K562 (cell line): Measurements from ENCODE around the gene WNT7A. TPM values are rescaled to one million over a fixed set of nuclear protein-coding genes. Genes with fewer than 3 reads are reported as not detected.

Experiments used
- ATAC-seq: fragments of 200-7000 bp; cut with Tn5 transposase; 3 replicates; pipeline ENCODE4 v1.9.1; 2020; ENCODE audit warnings: moderate library complexity
- BruUV-seq: library from RNA; stranded (reverse); fragments of 400-500 nt; replicated peaks from 2 replicates; lab custom pipeline; 2021; lab: Mats Ljungman, UMichigan
- CTCF ChIA-PET: fragments of 300-600 bp; formaldehyde crosslinking; extraction: SDS; loops from one replicate; lab custom pipeline; 2021; ENCODE audit warnings: low intra/inter-chr PET ratio; lab: Yijun Ruan, JAX
- POLR2A ChIA-PET: fragments of 300-600, 350-650 bp; sonication (Branson Sonifier 250); formaldehyde crosslinking; extraction: SDS; loops from one replicate; lab custom pipeline; 2021; ENCODE audit warnings: antibody characterized with exemption, inconsistent platforms; lab: Yijun Ruan, JAX
- DNase-seq, 4 experiments: peaks; one replicate each; pipeline versions ENCODE4 v3.0.0 to v3.0.0-alpha.2; 2011 to 2018; ENCODE audit warnings: low spot score in 3 of 4, mixed read lengths in 3 of 4; ENCODE audit errors: extremely low read depth in 1 of 4
- FAIRE-seq: peaks from 2 replicates; lab custom pipeline; 2011; peaks lifted over from hg19 to GRCh38; lab: Jason Lieb, UNC
- H2AFZ ChIP-seq: 2 replicates; pipeline ENCODE4 v1.6.0; 2011; ENCODE audit warnings: low read depth, low read length, control low read depth, inconsistent platforms
- H3K27ac ChIP-seq: fragments of 200-600 bp; 3 replicates; pipeline ENCODE4 v1.8.0; 2011; ENCODE audit warnings: low read depth, mild to moderate bottlenecking, control low read depth, inconsistent platforms, low read length, moderate library complexity, mixed read lengths; ENCODE audit errors: extremely low read depth
- H3K27me3 ChIP-seq, 2 experiments: fragments of 300-600 bp in 1 of 2; 2 replicates in 1 of 2; 3 replicates in 1 of 2; pipeline versions ENCODE4 v1.6.0 to v1.8.0; 2011; ENCODE audit warnings: inconsistent platforms in 2 of 2, low read length in 2 of 2, mild to moderate bottlenecking in 1 of 2, mixed read lengths in 1 of 2, moderate library complexity in 1 of 2; ENCODE audit not compliant: control insufficient read depth in 2 of 2, insufficient read depth in 2 of 2
- H3K36me3 ChIP-seq: fragments of 300-600 bp; 3 replicates; pipeline ENCODE4 v1.8.0; 2011; ENCODE audit warnings: mild to moderate bottlenecking, low read length, inconsistent platforms; ENCODE audit not compliant: control insufficient read depth, insufficient read depth
- H3K4me1 ChIP-seq, 2 experiments: fragments of 200-600 bp in 1 of 2; replicated peaks in 1 of 2; 2 replicates in 1 of 2; 3 replicates in 1 of 2; pipeline versions ENCODE4 v1.5.1 to v1.8.0; 2011; ENCODE audit warnings: inconsistent platforms in 2 of 2, low read length in 2 of 2, mild to moderate bottlenecking in 1 of 2, mixed read lengths in 1 of 2, moderate library complexity in 1 of 2; ENCODE audit not compliant: control insufficient read depth in 2 of 2, insufficient read depth in 2 of 2
- H3K4me2 ChIP-seq: 2 replicates; pipeline ENCODE4 v1.6.1; 2011; ENCODE audit warnings: low read length, control low read depth, inconsistent platforms, mixed read lengths; ENCODE audit not compliant: insufficient read depth
- H3K4me3 ChIP-seq: fragments of 200-600 bp; sonication (generic), shearing (Covaris generic); 2 replicates; pipeline ENCODE4 v1.5.1; 2016; ENCODE audit warnings: control low read depth, inconsistent platforms
- H3K79me2 ChIP-seq: fragments of 200-600 bp; 3 replicates; pipeline ENCODE4 v1.8.0; 2011; ENCODE audit warnings: low read length, inconsistent platforms; ENCODE audit not compliant: control insufficient read depth, insufficient read depth
- H3K9ac ChIP-seq, 2 experiments: 2 replicates each; pipeline versions ENCODE4 v1.6.0 to v1.6.1; 2011; ENCODE audit warnings: low read depth in 2 of 2, low read length in 2 of 2, control low read depth in 1 of 2, inconsistent platforms in 1 of 2, mild to moderate bottlenecking in 1 of 2, mixed read lengths in 1 of 2; ENCODE audit not compliant: insufficient read depth in 1 of 2
- H3K9me1 ChIP-seq: one replicate; pipeline ENCODE4 v1.6.0; 2011; ENCODE audit warnings: inconsistent platforms, mild to moderate bottlenecking, low read length, moderate library complexity; ENCODE audit not compliant: control insufficient read depth, insufficient read depth
- H3K9me3 ChIP-seq: replicated peaks from 2 replicates; pipeline ENCODE4 v1.5.1; 2011; ENCODE audit warnings: low read depth, low read length, inconsistent platforms; ENCODE audit not compliant: control insufficient read depth, insufficient read depth
- H4K20me1 ChIP-seq: replicated peaks from 2 replicates; pipeline ENCODE4 v1.6.1; 2011; ENCODE audit warnings: low read length, inconsistent platforms, mixed read lengths; ENCODE audit not compliant: control insufficient read depth, insufficient read depth
- BDP1 ChIP-seq: IDR thresholded peaks from 3 replicates; pipeline ENCODE4 v1.6.1; 2011; ENCODE audit not compliant: insufficient read length, insufficient read depth
- CBFA2T3 ChIP-seq: fragments of 450-650 bp; IDR thresholded peaks from 2 replicates; pipeline ENCODE4 v1.6.1; 2017
- CBX5 ChIP-seq: IDR thresholded peaks from 2 replicates; pipeline ENCODE4 v1.6.1; 2014; ENCODE audit warnings: low read depth, borderline replicate concordance
- FOXP1 ChIP-seq: sonication (generic); formaldehyde crosslinking; IDR thresholded peaks from 2 replicates; pipeline ENCODE4 v1.8.0; 2022; ENCODE audit warnings: mild to moderate bottlenecking, missing genetic modification reagents
- KDM4B ChIP-seq, 2 experiments: fragments of 450-650 bp in 1 of 2; sonication (generic) in 1 of 2; IDR thresholded peaks; 2 replicates each; pipeline ENCODE4 v1.6.1; 2016 to 2017; ENCODE audit warnings: borderline replicate concordance in 2 of 2, antibody characterized with exemption in 1 of 2, low read depth in 1 of 2, mild to moderate bottlenecking in 1 of 2
- KLF16 ChIP-seq: IDR thresholded peaks from 2 replicates; pipeline ENCODE4 v1.6.1; 2016; ENCODE audit warnings: antibody characterized with exemption
- NFIC ChIP-seq: fragments of 450-650 bp; IDR thresholded peaks from 2 replicates; pipeline ENCODE4 v1.6.1; 2017; ENCODE audit warnings: mild to moderate bottlenecking, inconsistent platforms
- NUFIP1 ChIP-seq: fragments of 450-650 bp; IDR thresholded peaks from 2 replicates; pipeline ENCODE4 v1.6.1; 2018; ENCODE audit not compliant: partially characterized antibody
- PPARD ChIP-seq: fragments of 250-450 bp; sonication (Bioruptor Pico); IDR thresholded peaks from 2 replicates; pipeline ENCODE4 v1.8.0; 2022; ENCODE audit warnings: inconsistent platforms, mild to moderate bottlenecking, moderate library complexity
- TAF15 ChIP-seq: fragments of 200-400 bp; formaldehyde crosslinking; IDR thresholded peaks from 2 replicates; pipeline ENCODE4 v1.6.1; 2017; ENCODE audit warnings: mild to moderate bottlenecking, low read depth, low read length, moderate library complexity
- TRIM28 ChIP-seq: fragments of 450-650 bp; IDR thresholded peaks from 2 replicates; pipeline ENCODE4 v1.6.1; 2017
- XRCC3 ChIP-seq: fragments of 450-650 bp; IDR thresholded peaks from 2 replicates; pipeline ENCODE4 v1.6.1; 2017; ENCODE audit warnings: mild to moderate bottlenecking, moderate library complexity
- ZNF436 ChIP-seq: fragments of 250-450, 450-650 bp; sonication (Bioruptor Pico); formaldehyde crosslinking; IDR thresholded peaks from 2 replicates; pipeline ENCODE4 v1.7.0; 2020; ENCODE audit warnings: mild to moderate bottlenecking
- ZNF551 ChIP-seq: fragments of 250-450 bp; sonication (Bioruptor Pico); IDR thresholded peaks from 2 replicates; pipeline ENCODE4 v1.5.0; 2021; ENCODE audit warnings: mild to moderate bottlenecking, moderate library complexity
- WGBS: fragments of 100-300 bp; shearing (Covaris generic); methylation state at CpG from one replicate; pipeline ENCODE4 v1.1.6; 2016; ENCODE audit warnings: low coverage, mixed read lengths; ENCODE audit not compliant: insufficient coverage; ENCODE audit errors: missing lambda C conversion rate; 5-methylcytosine and 5-hydroxymethylcytosine counted together
- in situ Hi-C: fragments of 300-500 bp; cut with MboI; formaldehyde crosslinking; loops from 4 replicates; pipeline ENCODE4 v1.15.0; 2018; ENCODE audit warnings: inconsistent platforms, mixed read lengths
- intact Hi-C: fragments of 100-400 bp; cut with micrococcal nuclease; formaldehyde crosslinking; loops from 2 replicates; pipeline ENCODE4 v1.14.2; 2022
- polyA plus RNA-seq, 8 experiments: library from polyadenylated mRNA; depleted of rRNA in 4 of 8; stranded (reverse) in 5 of 8; unstranded in 3 of 8; fragments of >200 nt; fragmentation: Nextera tagmentation in 2 of 8; fragmentation: Illumina TruSeq in 1 of 8; extraction: Ambion mirVana in 2 of 8; extraction: Trizol in 1 of 8; gene quantifications; 2 replicates each; pipeline versions ENCODE4 v1.2.1 to v1.2.3, GENCODE V29; 2011 to 2014; ENCODE audit warnings: inconsistent platforms in 1 of 8, missing spikeins in 1 of 8
- total RNA-seq, 7 experiments: library from RNA; depleted of rRNA in 6 of 7; stranded (reverse); fragments of >200 nt in 6 of 7; fragmentation: Illumina TruSeq in 2 of 7; extraction: Trizol in 2 of 7; gene quantifications; 2 replicates each; pipeline versions ENCODE4 v1.2.1 to v1.2.3, GENCODE V29; 2011 to 2021; ENCODE audit warnings: low replicate concordance in 1 of 7

WNT7A gene
- total and polyA plus RNA-seq, 9 of the 15 experiments (the other 6 are each of a cell fraction or from before 2014, with no cell fraction given): 0.03 TPM; not detected in 8

DNA sequence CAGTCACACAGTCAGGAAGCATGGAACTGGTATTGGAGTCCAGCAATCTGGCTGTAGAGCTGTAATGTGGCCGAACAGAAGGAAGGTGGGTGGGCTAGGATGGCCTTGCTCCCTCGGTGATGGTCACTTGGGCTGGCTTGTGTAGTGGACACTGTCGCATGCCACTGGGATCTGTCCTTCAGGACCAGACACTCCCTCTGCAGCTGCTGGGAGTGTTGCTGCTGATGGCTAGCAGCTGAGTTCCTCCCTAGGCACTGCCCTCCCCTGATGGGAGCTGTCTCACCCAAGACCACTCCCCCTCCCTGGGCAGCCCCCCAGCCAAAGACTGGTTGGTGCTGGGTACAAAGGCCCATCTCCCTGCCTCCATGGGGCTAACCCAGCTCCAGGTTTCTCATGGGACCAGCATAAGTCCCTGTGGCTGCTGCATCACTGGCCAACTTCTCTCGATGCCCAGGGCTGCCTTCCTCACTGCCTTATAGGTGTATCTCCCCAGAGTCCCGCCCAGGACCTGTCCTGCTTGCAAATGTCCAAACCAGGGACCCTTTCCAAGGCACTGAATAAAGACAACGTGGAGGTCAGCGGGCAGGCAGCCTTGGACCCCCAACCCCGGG lies 48.4 kb downstream of the WNT7A start:
- in situ Hi-C loops: no loop called here
- ATAC-seq (no peak), DNase-seq (no peak)
- H3K36me3 ChIP-seq: no peaks in the 10 kb centered on the region
- H3K4me3 ChIP-seq: no peak overlapping the region
- no peaks in the 10 kb centered on the region for H3K9me3 ChIP-seq
- H3K4me1 ChIP-seq: no peaks in the 10 kb centered on the region
- no peaks in the 10 kb centered on the region for H3K79me2 ChIP-seq
- no peak overlapping the region for H3K9ac ChIP-seq
- BruUV-seq: no TSS peak
- POLR2A ChIA-PET: interaction anchor here (0.5 to 0.6 kb wide), 2 partner anchors 231 to 292 kb away, joined by 3 to 4 read pairs; no protein-coding TSS in a partner anchor
- no peak overlapping the region for H3K27ac ChIP-seq
- WGBS: 2% methylated on average over 8 of the region's 8 CpGs
- peaks cover 10 to 59% of the 10 kb centered on the region in 2 experiments; a peak in 4 of 5 replicates for H3K27me3 ChIP-seq
- TF ChIP-seq KDM4B (IDR thresholded peaks at IDR 0.05; ENCODE audit: borderline replicate concordance in 2 of 2, low read depth in 1 of 2): no peak
- no peak for TF ChIP-seq TAF15
- no peak for TF ChIP-seq PPARD (CRISPR knock-in tag)
- no peak for TF ChIP-seq ZNF551 (CRISPR knock-in tag)
- TF ChIP-seq FOXP1 (CRISPR knock-in tag): no peak
- no peak for TF ChIP-seq ZNF436
- no peak for TF ChIP-seq XRCC3
- no peak for TF ChIP-seq BDP1
- no peak for TF ChIP-seq TRIM28
- no peak for TF ChIP-seq NFIC
- no peak for TF ChIP-seq CBFA2T3
- TF ChIP-seq CBX5: no peak
- TF ChIP-seq NUFIP1: no peak
- TF ChIP-seq KLF16: no peak
- TF ChIP-seq, all 486 proteins: peak for 0
- H3K9me1 ChIP-seq: no peaks in the 10 kb centered on the region
- H2AFZ ChIP-seq: no peak overlapping the region
- no peak overlapping the region for H3K4me2 ChIP-seq
- intact Hi-C loops: no loop called here
- CTCF ChIA-PET: no interaction called here
- FAIRE-seq: no peak
- peaks cover 11% of the 10 kb centered on the region; the same call in 1 of the 2 replicates for H4K20me1 ChIP-seq
